HG03039 (cell line): ENCODE measurements around the gene CYFIP1.

ENCODE experiments used
- ATAC-seq: cut with Tn5 transposase; IDR thresholded peaks from one replicate; pipeline ENCODE4 v1.9.1; 2021; ENCODE audit warnings: mild to moderate bottlenecking, moderate library complexity; ENCODE audit not compliant: unreplicated experiment

Gene CYFIP1

DNA sequence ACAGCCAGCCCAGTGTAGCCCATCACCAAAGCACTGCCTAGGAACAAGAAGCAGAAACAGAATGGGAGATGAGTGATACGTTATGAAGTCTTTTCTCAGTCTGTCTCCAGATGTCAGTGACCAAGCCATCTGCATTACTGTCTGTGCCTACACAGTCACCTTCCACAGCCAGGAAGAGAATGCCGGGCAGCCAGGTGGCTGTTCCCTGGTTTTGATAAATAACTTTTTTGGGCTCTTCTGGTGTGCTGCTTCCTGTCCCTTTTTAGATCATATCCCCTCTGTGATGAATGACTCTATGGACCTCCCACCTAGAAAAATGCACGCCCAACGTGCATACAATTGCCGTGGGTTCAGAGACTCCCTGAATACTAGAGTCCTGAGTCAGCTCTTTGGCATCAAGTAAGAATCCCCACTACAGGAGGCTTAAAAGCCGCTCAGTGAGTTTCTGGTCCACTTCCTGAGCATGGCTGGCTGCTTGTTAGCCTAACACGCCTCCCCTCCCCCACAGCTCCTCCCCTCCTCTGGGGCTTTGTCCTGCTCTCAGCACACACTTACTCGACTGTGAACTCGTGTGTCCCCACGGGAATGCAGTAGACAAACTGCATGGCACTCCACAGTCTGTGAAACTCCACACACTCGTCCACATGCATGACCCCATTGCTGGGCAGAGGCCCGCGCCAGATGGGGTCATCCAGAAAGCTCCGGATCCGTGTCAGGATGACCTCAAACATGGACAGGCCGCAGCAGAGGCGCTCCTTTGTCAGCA is 107.0 kb downstream of the CYFIP1 start:
- no peak for ATAC-seq

DNA sequence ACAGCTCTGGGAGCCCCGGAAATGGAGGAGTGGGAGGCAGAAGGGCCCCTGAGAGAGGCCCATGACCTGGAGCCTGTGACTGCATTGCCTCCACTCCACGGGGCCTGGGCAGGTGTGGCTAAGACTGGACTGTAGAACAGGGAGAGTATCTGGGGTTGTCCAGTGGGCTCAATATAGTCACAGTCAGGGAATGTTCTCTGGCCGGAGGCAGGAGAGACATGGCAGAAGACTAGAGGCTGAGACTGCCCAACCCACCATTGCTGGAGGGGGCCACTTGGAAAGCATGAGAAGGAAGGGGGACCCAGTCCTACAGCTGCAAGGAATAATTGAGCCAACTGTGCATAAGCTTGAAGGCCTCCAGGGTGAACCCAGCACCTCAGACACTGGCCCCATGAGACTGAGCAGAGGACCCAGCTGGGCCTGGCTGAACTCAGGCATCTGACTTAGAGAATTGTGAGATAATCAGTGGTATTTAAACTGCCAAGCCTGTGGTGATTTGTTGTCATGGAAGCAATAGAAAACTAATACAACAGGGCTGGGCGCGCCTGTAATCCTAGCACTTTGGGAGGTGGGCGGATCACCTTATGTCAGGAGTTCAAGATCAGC is 108.6 kb downstream of the CYFIP1 start:
- no peak for ATAC-seq

DNA sequence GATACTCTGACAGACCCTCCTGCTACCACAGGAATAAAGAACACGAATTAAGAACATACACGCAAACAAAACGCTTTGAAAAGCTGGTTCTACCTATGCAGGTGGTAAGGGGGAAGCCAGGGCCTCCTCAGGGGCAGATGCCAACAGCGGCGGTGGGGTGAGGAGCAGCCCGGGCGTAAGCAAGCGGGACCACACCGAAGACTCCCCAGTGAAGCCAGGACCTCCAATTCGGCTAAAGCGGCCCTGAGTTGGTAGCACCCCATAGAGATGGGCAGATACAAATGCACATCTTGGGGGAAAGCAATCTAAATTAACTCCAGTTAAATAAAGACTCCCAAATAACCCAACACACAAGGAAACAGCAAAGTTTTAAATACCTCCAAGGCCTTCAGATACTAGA is 109.3 kb downstream of the CYFIP1 start:
- no peak for ATAC-seq

DNA sequence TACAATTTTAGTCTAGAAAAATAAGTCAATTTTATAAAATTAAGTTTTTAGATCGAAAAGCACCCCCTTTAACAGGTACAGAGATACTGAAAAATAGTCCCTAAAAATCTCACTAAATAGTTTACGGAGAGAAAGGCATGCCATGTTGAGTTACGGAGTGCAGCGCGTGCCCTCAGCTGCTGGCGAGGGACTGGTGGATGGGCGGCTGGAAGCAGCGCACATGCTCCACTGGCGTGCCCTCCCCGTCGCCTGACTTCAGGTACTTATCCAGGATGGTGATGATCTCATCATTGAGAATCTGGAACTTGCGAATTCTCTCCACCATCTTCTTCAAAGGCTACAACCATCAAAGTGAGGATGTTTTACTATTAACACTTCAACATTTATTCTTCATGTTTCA is 110.3 kb downstream of the CYFIP1 start:
- ATAC-seq, result no peak

DNA sequence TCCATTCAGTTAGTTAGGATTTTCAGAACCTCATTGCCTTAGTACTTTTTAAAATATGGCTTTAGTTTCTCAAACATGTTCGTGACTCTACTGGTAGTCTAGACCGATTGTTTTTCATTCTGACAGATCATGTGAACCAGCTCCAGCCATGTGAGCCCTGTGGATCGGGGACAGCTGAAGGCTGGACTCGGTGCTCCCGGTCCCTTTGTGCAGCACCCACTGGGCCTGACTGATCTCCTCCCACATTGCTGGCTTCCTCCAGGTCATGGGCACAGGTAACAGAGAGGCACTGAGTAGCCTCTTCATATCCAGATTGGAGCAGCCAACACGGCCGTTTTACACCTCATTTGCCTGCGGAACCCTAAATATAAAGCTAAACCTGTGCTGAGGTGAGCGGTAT is 111.2 kb downstream of the CYFIP1 start:
- no peak for ATAC-seq

DNA sequence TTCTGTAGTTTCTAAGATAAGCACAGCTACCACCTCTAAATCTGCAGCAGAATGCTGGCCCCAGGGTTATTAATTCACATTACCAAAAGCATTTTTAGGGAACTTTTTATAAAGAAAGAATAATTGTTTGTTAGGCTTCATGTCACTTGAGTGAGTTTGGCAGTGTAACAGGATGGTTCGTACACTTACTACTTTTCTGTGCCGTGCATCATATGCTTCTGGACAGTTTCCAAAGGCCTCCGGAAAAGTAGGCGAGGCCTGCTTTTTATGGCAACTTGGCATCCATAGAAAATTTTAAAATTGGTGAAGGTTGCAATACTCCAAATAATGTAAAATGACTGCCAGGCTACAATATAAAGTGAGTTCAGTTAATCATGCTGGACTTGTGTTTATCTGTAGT is 111.7 kb downstream of the CYFIP1 start:
- ATAC-seq, result no peak

DNA sequence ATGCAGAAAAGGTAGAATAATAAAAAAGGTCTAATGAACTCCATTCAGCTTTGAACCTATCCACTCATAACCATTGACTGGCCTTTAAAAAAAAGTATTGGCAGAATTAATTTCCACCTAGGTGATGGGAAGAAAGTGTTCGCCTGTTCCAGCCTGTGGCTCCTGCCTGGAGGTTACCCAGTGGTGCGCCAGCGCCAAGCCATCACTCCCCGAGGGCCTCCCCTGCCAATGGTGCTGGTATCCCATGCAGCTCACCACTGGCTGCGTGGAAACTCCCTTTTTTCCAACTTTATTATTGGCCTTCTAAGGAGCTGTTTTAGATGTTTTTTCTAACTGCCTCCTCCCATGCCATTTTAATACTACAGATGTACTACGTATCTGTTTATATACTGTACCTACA is 112.3 kb downstream of the CYFIP1 start:
- no peak for ATAC-seq

DNA sequence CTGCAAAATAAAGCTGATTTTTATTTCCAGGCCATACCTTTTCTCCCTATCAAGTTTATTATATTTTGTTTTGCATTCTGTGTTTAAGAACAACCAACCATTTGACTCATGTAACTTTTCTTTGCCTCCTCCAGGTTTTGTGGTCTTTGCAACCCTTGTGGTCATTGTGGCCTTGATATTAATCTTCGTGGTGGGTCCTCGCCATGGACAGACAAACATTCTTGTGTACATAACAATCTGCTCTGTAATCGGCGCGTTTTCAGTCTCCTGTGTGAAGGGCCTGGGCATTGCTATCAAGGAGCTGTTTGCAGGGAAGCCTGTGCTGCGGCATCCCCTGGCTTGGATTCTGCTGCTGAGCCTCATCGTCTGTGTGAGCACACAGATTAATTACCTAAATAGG is 114.1 kb downstream of the CYFIP1 start:
- no peak for ATAC-seq

DNA sequence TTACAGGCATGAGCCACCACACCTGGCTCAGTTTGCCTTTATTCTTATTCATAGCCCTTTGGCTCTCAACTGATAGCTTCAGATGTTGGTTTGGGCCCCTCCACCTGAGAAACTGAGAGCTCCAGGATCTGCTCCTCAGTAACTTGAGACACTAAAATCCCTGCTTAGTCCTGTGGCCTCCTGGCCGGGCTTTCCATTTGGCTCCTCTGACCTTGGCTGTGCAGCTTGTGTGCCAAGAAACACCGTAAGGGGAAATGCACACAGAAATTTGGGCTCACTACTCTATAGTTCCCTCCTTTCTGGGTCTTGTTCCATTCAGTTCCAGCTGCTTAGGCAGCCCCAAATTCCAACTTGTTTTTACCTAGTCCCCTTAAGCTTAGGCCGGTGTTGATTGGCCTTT is 116.8 kb downstream of the CYFIP1 start:
- ATAC-seq, result no peak

DNA sequence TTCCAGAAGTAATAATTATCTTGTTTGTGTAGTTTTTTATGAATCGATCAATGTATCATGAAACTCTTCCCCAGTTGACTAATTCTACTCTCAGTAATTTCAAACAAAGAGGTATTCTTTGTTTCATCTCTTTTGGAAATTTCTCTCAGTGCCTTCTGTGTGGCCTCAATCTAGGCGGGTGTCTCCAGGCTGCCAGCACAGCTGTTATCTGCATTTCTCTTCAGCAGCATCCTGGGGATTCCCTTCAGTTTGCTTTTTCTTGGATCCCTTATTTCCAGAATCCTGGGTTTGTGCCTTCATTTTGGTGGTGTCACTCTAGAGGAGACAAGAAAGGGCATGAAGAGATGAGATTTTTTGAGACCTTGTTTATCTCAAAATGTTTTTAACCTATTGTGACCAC is 119.0 kb downstream of the CYFIP1 start:
- ATAC-seq, result no peak

DNA sequence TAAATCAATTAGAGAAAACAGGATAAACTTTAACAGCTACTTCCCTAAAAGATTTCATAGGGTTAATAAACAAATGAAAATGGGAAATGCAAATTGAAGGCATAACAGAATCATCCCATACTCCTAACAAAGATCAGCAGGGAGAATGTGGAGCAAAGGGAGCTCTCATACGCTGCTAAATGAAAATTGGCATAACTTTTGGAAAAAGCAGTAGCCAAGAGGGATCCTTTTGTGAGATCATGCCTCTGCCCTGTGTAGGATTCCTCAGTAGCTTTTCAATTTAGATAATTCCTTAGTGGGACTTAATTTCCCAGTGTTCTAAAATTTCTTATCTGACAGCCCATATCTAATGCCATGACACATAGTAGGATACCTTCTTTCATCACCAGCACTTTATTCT is 123.5 kb downstream of the CYFIP1 start:
- no peak for ATAC-seq

DNA sequence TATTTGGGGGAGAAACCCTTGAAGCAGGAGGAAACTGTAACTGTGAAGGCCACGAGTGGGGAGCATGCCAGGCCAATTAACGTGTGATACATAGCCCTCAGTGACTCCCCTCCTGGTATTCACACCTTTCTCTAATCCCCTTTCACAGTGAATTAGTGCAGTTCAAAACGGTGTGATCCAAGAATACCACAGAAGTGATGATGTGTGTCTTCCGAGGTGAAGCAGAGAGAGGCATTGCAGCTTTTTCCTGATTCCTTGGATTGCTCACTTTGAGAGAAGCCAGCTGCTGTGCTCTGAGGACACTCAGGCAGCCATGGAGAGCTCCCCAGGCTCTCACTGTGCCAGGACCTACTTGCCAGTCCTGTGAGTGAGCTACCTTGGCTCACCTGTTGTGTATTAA is 124.4 kb downstream of the CYFIP1 start:
- ATAC-seq, result no peak

DNA sequence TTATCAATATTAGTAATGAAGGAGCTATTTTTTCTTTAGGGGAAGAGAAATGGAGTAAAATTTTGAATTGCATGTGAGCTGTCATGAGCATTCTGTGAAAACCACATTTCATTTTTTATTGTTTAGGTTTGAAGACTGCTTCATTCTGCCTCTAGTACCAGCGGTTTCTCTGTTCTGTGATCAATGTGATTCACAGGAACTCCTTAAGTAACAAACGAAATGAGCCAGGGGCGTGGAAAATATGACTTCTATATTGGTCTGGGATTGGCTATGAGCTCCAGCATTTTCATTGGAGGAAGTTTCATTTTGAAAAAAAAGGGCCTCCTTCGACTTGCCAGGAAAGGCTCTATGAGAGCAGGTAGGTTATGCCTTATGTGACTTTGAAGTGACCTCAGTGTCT is 128.7 kb downstream of the CYFIP1 start:
- ATAC-seq, result no peak

DNA sequence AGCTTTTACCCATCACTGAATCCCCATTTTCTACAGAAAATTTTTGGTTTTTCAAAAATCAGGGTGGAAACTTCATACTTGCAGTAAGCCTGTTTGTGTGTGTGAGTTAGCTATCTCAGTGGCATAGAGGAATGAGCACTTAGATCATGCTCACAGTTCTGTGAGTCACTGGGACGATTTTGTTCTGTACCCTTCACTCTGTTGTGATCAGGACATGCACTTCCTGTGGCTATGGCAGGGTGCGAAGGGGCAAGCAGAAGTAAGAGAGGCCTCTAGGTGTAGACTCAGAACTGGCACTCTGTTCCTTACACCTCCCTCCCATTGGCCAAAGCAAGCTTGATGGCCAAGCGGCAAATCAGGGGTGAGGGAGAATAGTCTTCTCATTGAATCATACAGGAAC is 130.1 kb downstream of the CYFIP1 start:
- ATAC-seq, result no peak

DNA sequence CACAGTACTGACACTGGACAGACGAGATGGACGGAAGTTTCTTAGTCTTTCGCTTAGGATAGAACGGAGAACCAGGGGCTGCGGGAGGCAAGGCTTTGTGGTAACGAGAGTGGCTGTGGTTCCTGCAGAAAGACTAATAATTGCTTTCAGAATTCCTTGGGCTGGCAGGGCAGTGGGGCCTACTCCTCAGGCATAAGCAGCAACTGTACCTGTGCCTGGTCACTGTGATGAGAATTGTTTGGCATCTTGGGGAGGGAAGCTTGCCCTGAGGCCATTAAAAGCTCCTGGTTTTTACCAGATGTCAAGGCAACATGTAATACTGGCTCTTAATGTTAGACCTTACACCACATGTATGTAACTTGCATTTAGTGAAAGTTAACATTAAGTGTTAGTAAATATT is 134.1 kb downstream of the CYFIP1 start:
- no peak for ATAC-seq

DNA sequence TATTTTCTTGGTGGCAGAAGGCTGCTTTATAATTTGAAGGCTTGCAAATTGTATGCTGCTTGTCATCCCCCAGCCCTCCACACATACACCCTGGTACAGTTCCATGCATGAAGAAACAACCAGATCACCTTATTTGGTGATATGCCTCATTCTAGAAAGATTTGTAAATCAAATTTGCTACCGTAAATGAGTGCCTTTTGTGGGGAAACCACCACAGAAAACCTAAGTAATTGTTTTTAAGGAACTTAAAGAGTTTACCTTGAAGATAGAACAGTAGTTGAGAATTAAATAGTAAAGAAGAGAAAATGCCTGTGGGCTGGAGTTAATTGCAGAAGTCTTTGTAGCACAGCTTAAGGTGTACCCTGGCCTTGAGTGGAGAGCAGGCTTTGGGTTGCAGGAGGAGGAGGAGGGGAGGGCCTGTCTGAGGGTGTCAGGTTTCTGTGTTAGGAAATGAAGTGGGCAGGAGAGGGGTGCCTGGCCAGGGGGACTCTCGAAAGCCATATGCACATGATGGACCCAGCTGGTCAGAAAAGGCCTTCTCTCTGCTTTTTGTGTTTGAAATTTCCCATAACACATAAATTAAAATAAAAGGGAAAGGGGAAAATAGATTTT is 134.8 kb downstream of the CYFIP1 start:
- ATAC-seq, result no peak

DNA sequence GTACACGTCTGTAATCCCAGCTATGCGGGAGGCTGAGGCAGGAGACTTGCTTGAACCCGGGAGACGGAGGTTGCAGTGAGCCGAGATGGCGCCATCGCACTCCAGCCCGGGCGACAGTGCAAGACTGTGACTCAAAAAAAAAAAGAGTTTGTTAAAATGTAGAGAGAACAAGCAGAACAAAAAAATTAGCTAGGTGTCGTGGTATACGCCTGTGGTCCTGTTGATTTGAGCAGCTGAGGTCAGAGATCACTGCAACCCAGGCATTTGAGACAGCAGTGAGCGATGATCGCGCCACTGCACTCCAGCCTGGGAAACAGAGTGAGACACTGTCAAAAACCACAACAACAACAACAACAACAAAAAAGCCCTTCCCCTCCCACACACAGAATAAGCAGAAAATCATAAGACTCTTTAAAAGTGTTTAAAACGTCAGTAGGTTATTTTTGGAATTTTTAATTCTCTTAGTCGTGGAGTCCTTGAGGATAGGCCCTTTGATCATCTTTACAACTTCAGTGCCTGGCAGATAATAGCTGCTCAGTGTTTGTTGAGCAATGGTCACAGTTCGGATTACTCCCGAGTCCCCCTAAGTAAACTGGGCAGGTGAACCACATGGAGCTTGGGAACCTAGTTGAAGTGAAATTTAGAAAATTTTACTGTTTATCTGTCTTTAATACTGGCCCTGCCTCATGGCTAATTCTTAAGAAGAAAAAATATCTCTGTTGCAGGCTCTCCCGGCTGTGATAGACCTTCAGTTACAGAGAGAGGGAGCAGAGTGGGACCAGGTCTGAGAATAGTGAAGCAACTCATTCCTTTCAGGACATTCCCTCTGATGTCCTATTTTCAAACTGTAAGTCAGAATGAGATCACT is 135.5 kb downstream of the CYFIP1 start:
- no peak for ATAC-seq

DNA sequence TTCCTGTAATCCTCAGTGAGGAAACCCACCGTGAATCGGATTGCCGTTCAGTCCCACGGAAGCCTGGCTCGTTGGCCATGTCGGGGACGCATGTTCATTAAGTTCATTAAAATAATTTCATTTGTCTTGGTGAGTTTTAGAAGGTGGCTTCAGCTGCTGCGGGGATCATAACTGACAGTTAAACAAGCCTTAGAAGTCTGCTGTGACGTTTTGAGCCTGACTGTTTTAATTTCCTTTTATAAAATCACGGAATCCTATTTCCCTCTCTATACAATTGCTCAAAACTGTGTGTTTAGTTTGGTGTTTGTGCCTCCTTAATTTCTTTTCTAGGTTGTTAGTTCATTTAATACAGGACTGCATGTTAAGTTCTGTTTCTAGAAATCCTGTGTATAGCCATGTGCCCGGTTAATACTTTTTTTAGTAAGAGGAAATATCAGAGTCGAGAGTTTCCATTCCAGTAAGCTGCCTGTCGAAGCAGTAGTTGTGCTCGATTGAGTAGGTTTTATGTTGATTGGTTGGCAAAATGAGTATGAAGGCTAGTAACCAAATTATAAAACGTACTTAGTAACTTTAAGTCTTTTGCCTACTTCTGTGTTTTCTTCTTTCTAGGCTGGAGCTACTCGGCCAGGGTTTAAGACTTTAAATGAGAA is 141.0 kb downstream of the CYFIP1 start:
- no peak for ATAC-seq

DNA sequence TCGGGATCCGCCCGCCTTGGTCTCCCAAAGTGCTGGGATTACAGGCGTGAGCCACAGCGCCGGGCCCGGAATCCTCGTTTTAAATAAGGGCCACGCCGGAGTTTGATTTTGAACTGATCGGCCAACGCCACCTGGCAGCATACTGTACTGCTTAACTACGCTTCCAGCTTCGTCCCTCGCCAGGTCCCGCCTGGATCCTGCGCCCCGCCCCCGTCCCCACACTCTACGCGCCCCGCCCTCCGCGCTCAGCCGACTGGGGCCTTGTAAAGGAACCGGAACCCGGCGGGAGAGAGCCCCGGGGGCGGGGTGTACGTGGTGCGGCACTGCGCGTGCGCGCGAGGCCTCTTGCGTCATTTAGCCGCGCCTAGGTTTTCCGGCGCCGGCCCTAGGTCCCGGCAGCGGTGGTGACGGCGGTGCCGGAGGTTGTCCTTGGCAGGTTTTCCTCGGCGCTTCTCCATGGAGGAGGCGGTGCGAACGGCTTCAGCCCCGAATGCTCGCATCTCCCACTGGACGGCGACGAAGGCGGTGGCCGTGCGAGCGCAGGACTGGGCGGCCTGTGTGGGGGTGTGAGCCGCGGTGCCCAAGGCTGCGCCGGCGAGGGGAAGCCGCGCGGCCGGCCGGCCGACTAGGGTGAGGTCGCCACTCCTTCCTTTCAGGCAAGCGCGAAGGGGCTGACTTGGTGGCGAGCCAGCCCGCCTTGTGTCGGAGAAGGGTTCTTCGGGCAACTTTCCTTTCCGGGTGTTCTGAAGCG is 141.7 kb downstream of the CYFIP1 start, which contains the start of gene NIPA2:
Gene NIPA2, plus strand, starts transcription at position 375 of the 751 bp plus-strand sequence. CDS start 13,066 bp downstream, outside the sequence.
- peak; percentile 80 for ATAC-seq

DNA sequence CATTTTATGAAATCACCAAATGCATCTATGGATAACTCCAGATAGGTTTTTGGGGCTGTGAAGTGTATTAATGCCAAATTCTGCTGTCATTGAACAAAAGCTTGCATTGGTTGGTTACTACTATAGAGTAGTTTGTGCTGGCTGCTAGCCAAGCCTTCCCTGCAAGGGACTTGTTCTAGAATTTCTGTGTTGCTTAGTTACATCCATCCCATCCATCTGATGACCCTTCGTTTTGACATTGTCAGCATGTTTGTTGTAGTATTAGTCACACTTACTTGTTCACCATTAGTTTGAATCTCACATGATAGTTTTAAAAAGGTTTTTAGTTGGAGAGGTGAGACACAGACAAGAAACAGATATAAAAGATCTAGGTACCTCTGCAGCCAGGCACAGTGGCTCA is 148.7 kb downstream of the CYFIP1 start:
- ATAC-seq, result no peak
